Measurements from ENCODE around the gene RCAN2.

GRCh38 chr6:46525583-46525982 lies 34.3 kb upstream of the RCAN2 start:
- TF ChIP-seq EZH2 (IDR thresholded peaks at IDR 0.05; ENCODE audit: borderline replicate concordance, insufficient read depth, low read length, poor library complexity, severe bottlenecking): no peak
- no peak for TF ChIP-seq EP300 (conservative IDR thresholded peaks at IDR 0.05; ENCODE audit: poor library complexity, severe bottlenecking)
- no peak for TF ChIP-seq POLR2AphosphoS5 (IDR thresholded peaks at IDR 0.05)
- no peak for TF ChIP-seq CTCF (IDR thresholded peaks at IDR 0.05; ENCODE audit: poor library complexity, severe bottlenecking)
- no peak for TF ChIP-seq SMC3 (conservative IDR thresholded peaks at IDR 0.05; ENCODE audit: poor library complexity)
- TF ChIP-seq RAD21 (conservative IDR thresholded peaks at IDR 0.05): no peak
- no peak for TF ChIP-seq TAF1 (IDR thresholded peaks at IDR 0.05; ENCODE audit: low read depth)
- no peak for TF ChIP-seq MXI1 (conservative IDR thresholded peaks at IDR 0.05; ENCODE audit: poor library complexity, severe bottlenecking)
